NCI-H187 (cell line): Measurements from ENCODE around the gene MED26.

Experiments used
- DNase-seq, 2 experiments: peaks; one replicate each; lab custom pipeline; 2025; lab: John Stamatoyannopoulos, UW

The MED26 gene

GRCh38 chr19:16540948-16541347 lies 87.1 kb downstream of the MED26 start:
- DNase-seq, result no peak

- DNase-seq, result no peak
Observed at GRCh38 chr19:16537111-16537510, 90.9 kb downstream of the MED26 start.

GRCh38 chr19:16536130-16536529 lies 91.9 kb downstream of the MED26 start:
- no peak for DNase-seq

DNA sequence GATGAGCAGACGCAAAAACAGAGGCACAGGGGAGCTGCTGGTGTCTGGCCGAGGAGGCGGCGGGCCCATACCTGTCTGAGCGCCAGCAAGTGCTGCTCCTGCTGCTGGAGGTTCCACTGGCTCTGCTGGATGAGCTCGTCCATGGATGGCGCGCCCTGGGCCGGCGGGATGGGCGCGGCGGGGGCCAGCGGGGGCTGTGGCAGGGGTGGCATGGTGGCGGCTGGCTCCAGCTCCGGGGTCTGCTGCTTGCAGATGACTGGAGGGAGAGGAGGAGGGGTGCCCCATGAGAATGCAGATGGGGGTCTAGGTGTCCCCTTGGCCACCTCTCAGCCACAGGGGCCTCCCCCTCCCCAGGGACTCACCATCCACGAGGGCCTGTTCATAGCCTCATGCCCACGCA lies 92.6 kb downstream of the MED26 start:
- DNase-seq, result no peak

- no peak for DNase-seq
Observed at GRCh38 chr19:16532440-16533234, 95.4 kb downstream of the MED26 start.

GRCh38 chr19:16531380-16531669 lies 96.7 kb downstream of the MED26 start:
- DNase-seq, result no peak

GRCh38 chr19:16530540-16531379 lies 97.2 kb downstream of the MED26 start:
- no peak for DNase-seq

DNA sequence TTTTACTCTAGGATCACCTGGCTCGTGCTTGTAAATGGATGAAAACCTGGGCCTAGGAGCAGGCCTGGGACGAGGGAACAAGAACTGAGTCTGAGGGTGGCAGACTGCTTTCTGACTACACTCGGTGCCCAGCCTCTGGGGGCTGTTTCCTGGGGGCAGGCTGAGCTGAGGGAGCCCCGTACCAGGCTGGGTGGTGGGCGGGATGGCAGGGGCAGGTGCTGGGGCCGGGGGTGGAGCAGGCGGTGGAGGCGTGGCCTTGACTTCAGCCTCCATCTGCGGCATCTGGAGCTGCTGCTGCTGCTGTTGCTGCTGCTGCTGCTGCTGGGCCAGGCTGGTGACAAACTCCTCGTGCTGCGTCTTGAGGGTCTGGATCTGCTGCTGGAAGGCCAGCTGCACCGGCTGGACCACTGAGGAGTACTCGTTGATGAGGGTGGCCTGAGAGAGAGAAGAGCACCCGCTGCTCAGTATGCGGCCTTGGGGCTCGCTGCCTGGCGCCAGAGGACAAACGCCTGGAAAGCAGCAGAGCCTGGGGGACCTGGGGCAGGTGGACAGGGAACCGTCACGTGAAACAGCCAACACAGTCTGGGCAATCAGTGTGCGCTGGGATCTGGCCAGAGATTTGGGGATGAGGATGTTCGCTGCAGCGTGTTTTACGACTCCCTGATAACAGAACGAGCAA lies 98.4 kb downstream of the MED26 start:
- no peak for DNase-seq

DNA sequence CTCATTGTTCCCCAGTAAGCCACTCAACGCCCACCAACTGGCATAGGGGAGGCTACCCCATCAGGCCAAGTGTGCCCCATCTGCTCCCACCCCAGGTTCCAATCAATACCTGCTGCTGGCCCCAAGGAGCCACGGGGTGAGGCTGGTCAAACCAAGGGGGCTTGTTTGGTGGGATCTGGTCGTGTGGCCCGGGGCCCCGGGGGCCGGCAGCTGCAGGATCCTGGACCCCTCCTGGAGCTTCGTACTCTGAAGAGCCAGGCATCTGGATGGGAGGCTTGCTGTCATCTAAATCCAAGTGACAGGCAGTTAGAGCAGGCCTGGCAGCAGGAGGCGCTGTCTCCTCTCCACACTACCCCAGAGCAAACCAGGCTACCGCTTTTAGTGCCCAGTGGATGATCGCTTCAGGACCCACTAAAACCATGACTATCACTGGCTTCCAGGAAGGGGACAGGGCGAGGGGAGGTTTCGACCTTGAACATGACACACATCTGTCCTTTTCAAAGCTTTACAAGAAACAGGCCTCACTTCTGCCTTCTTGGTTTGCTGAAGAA lies 100.0 kb downstream of the MED26 start:
- no peak for DNase-seq

DNA sequence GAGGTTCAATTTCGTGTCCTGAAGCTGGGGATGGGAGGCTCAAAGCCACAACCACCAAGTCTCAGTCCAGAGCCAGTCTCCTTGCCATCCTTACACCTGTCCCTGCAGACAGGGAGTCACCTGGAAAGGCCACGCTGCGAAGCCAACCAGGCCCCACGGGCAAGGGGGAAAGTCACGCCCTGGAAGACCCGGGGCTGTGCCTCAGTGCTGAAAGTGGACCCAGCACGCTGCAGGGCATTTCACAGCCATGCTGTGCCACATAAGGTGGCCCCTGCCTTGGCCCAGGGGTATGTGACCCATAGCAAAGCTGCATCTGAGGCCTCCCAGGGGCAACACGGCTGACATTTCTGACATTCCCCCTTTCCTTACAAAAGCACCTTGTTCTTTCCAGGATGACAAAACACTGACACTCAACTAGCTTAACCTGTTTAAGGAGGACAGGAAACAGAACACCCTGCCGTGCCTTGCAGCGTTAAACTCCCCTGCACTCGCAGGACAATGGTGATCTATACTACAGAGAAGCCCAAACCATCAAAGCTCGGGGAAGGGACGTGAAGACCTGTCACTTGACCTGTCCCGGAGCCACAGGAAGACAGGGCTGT lies 100.6 kb downstream of the MED26 start:
- DNase-seq, result no peak

GRCh38 chr19:16525751-16526481 lies 102.1 kb downstream of the MED26 start:
- DNase-seq, result no peak

GRCh38 chr19:16524991-16525734 lies 102.8 kb downstream of the MED26 start:
- DNase-seq, result no peak
